Measurements from ENCODE around the gene AURKA.

GRCh38 chr20:56343861-56344381, 48.1 kb downstream of the AURKA start:
- TF ChIP-seq GATA2 (IDR thresholded peaks at IDR 0.05; ENCODE audit: low read depth, low read length) (no peak), GATA3 (IDR thresholded peaks at IDR 0.05; ENCODE audit: low read depth, low read length) (no peak)
